GM18507 (cell line): Measurements from ENCODE around the gene FNIP1.
A peak's percentile ranks its signal among the peaks of the same experiment; 100 is the strongest.
"Not testable (repeated sequence)": the region's sequence is repeated elsewhere in the genome, so short reads cannot be mapped to it uniquely, and the experiment has no call there.

Experiments used
- DNase-seq: peaks from one replicate; pipeline ENCODE4 v3.0.0; 2011; ENCODE audit warnings: low read depth; ENCODE audit not compliant: insufficient read length; ENCODE audit errors: extremely low spot score
- FAIRE-seq: peaks from 2 replicates; lab custom pipeline; 2011; peaks lifted over from hg19 to GRCh38; lab: Jason Lieb, UNC

The FNIP1 gene

DNA sequence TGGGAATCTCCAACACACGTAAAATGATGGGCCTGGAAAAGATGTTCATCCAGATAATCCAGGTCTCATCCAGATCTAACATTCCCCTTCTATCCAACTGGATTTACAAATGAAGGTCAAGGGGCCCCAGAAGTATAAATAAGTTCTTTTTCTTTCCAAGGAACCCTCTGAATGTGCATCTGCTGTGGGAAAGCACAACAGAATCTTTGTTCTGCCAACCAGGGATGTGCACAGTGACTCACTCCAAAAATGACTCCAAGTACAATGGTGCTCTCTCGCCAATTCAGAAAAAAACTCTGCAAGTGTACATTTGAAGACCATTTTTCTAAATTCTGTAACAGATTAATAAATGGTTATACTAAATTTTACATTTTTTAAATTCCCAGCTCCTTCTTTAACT, 174.2 kb downstream of the FNIP1 start:
- DNase-seq (no peak), FAIRE-seq (no peak)

GRCh38 chr5:131621164-131621563, 175.7 kb downstream of the FNIP1 start:
- DNase-seq, FAIRE-seq: not testable (repeated sequence)

DNA sequence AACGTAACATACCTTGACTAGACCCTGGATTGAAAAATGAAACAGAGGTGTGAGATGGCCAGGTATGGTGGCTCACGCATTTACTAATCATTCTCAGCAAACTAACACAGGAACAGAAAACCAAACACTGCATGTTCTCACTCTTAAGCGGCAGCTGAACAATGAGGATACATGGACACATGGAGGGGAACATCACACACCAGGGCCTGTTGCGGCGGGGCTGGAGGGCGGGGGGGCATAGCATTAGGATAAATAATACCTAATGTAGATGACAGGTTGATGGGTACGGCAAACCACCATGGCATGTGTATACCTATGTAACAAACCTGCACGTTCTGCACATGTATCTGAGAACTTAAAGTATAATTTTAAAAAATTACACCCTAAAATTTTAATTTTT, 177.7 kb downstream of the FNIP1 start:
- DNase-seq (no peak), FAIRE-seq (no peak)

GRCh38 chr5:131617140-131617822, 179.5 kb downstream of the FNIP1 start:
- no peak for DNase-seq
- FAIRE-seq = no peak

DNA sequence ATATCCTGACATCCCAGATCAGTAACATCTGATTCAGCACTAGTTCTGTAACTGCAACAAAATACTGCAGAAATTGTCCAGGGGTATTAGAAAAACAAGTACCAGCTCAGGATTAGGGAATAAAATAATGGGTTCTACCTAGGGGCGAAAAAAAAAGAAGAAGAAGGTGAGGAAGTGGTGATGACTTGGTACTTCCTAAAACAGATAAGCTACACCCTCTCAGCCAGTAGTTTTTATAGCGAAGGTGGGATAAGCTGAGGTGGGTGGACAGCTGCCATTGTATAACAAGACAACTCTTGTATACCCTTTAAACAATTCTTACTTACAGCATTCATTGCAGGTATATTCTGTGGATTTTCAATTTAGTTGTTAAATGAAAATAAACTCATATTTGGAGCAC, 180.9 kb downstream of the FNIP1 start:
- no peak for FAIRE-seq
- DNase-seq = no peak

DNA sequence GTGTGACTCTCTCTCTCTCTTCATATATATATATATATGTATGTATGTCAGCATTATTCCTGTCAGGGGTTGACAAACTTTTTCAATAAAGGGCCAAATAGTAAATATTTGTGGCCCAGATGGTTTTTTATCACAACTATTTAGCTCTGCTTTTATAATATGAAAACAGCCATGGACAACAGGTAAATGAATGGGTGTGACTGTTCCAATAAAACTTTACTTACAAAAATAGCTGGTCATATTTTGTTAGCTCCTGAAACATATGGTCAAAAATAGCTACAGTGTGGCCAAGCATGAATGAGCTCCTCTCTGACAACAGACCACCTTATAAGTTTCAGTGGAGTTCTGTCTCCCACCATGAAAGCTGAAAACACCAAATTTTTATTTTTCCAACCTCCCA, 183.4 kb downstream of the FNIP1 start:
- DNase-seq (no peak), FAIRE-seq (no peak)

GRCh38 chr5:131611064-131611381, 185.8 kb downstream of the FNIP1 start:
- no peak for DNase-seq
- no peak for FAIRE-seq

- no peak for DNase-seq
- FAIRE-seq = no peak
Observed at GRCh38 chr5:131610198-131611063, 186.4 kb downstream of the FNIP1 start.

- DNase-seq = no peak
- FAIRE-seq = no peak
Observed at GRCh38 chr5:131609774-131610173, 187.0 kb downstream of the FNIP1 start.

DNA sequence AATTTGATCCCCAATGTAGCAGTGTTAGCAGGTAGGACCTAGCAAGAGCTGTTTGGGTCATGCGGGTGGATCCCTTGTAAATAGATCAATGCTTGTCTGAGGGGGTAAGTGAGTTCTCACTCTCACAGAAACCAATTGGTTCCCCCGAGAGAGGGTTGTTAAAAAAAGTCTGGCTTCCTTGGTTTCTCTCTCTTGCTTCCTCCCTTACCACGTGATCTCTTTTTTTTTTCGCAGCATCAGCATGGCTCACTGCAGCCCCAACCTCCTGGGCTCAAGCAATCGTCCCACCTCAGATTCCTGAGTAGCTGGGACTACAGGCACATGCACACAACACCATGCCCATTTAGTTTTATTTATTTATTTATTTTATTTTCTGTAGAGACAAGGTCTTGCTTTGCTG, 188.2 kb downstream of the FNIP1 start:
- FAIRE-seq = no peak
- no peak for DNase-seq

DNA sequence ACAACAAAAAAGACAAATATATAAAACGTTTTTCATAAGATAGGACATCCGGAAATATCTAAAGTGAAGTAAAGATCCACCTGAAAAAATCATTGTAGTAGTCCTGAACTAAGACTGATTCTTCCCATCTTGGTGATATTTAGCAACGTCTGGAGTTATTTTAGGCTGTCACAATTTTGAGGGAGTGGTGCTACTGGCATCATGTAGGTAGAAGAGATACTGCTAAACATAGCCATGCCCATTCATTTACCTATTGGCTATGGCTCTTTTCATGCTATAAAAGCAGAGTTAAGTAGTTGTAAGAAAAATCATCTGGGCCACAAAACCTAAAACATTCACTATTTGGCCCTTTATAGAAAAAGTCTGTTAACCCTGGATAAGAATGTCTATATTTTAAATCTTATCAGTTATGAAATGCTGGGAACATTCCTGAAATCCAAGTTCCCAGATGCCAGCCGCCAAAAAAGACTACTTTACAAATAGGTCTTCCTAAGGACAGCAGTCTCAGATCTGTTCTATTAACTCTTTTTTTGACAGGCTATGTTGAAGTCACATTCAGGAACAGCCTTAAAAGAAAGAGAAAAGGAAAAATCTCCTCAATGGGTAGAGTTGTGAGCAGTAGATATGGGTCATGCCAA, 188.8 kb downstream of the FNIP1 start:
- DNase-seq (no peak), FAIRE-seq (no peak)

GRCh38 chr5:131607418-131607817, 189.4 kb downstream of the FNIP1 start:
- no peak for FAIRE-seq
- no peak for DNase-seq

- DNase-seq (no peak), FAIRE-seq (no peak)
Observed at GRCh38 chr5:131605086-131605485, 191.7 kb downstream of the FNIP1 start.

- FAIRE-seq = peak; percentile 65
- DNase-seq = no peak
Observed at GRCh38 chr5:131595088-131596033, 201.5 kb downstream of the FNIP1 start.

- FAIRE-seq (no peak), DNase-seq (no peak)
Observed at GRCh38 chr5:131593921-131594320, 202.9 kb downstream of the FNIP1 start.

DNA sequence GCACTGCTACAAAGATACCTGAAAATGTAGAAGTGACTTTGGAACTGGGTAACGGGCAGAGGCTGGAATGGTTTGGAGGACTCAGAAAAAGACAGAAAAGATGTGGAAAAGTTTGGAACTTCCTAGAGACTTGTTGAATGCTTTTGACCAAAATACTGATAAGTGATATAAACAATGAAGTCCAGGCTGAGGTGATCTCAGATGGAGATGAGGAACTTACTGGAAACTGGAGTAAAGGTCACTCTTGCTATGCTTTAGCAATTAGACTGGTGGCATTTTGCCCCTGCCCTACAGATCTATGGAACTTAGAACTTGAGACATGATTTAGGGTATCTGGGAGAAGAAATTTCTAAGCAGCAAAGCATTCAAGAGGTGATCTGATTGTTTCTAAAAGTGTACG, 203.4 kb downstream of the FNIP1 start:
- DNase-seq, FAIRE-seq: not testable (repeated sequence)
